Measurements from ENCODE around the gene NEK10. TPM values are rescaled to one million over a fixed set of nuclear protein-coding genes. Genes with fewer than 3 reads are reported as not detected.

Gene NEK10
- total RNA-seq, 4 donors from 2014 or later, result 1.6 to 2.6 (median 2.0) TPM

DNA sequence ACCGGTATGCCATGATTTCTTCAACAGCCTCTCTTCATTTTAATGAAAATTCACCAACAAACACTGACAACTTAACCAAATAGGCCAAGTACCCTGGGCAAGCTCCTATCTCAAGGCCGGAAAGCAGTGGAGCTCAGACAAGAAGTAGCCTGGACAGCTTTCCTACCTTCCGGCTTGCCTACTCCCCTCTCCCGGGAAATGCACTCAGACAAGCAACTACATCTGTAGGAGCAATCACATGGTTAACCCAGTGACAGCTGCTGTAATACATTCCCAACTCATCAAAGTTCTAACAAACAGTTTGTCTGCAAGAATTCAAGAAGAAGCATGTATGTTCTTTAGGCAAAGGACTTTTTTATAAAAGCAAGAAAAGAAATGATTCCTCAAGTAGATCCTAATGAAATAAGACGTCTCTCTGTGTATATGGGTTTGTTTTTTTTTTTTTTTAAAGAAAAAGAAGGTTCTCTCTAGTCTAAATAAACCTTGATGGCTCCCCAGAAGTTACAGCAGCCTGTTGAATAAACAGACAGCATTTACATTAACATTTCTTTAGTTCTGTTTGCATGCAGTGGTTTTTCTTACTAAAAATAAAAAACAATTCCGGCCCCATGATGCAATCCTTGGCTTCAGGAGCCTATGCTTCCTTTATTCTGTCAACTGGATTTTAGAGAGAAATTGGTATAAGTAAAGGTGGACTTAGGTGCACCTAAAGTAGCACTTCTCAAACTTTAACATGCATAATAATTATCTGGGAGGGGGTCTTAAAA, 278.7 kb downstream of the NEK10 start:
- TF ChIP-seq POLR2A (IDR thresholded peaks at IDR 0.05) (no peak), CTCF (IDR thresholded peaks at IDR 0.05) (peak in 1 of 6 experiments; percentile 12)
- no peaks in the 10 kb centered on the region for H3K4me1 ChIP-seq
- intact Hi-C loops (cut with DNase I), result no loop called here

DNA sequence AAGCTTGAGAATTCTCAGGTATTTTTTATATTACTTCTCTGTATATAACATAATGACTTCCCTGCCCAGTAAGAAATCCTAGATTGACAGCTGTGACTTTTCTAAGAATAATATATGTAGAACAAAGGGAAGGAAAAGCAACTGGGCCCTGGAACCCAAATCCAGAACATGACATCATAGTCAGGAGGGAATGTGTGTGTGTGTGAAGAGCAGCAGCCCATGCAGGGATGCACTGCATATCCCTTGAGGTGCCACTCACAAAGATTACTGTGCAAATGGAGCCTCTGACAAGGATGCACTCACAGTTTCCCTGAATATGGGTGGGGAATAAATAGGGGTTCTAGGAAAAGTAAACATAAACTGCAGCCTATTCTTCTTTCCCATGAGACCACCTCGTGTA, 279.5 kb downstream of the NEK10 start:
- WGBS, 2 donors, result 66 to 70% methylated on average over 1 of the region's 1 CpG

More for the DNA sequence above, 278.7 kb downstream of the NEK10 start:
- no peak overlapping the region for H3K27ac ChIP-seq
- no peaks in the 10 kb centered on the region for H3K9me3 ChIP-seq
- H3K4me3 ChIP-seq (replicated peaks in 1 of 3), result no peak overlapping the region
- no peak for DNase-seq
- WGBS, 2 donors, result 60 to 67% methylated on average over 6 of the region's 6 CpGs
- no peaks in the 10 kb centered on the region for H3K36me3 ChIP-seq
- no peaks in the 10 kb centered on the region for H3K27me3 ChIP-seq

GRCh38 chr3:27089068-27089467, 280.1 kb downstream of the NEK10 start:
- Histone ChIP-seq H3K9me3 (no peaks in the 10 kb centered on the region), H3K36me3 (no peaks in the 10 kb centered on the region), H3K27me3 (no peaks in the 10 kb centered on the region), H3K27ac (no peak overlapping the region), H3K4me3 (replicated peaks in 1 of 3) (no peak overlapping the region), H3K4me1 (no peaks in the 10 kb centered on the region)
- 55 to 57% methylated on average over 2 of the region's 2 CpGs for WGBS, 2 donors
- TF ChIP-seq POLR2A (IDR thresholded peaks at IDR 0.05) (no peak), CTCF (IDR thresholded peaks at IDR 0.05) (no peak)
- no peak for DNase-seq
- intact Hi-C loops (cut with DNase I), result no loop called here

More for the DNA sequence above, 279.5 kb downstream of the NEK10 start:
- no peak for DNase-seq
- Histone ChIP-seq H3K9me3 (no peaks in the 10 kb centered on the region), H3K27me3 (no peaks in the 10 kb centered on the region), H3K4me3 (replicated peaks in 1 of 3) (no peak overlapping the region), H3K36me3 (no peaks in the 10 kb centered on the region), H3K4me1 (no peaks in the 10 kb centered on the region), H3K27ac (no peak overlapping the region)
- intact Hi-C loops (cut with DNase I), result no loop called here
- no peak for TF ChIP-seq POLR2A (IDR thresholded peaks at IDR 0.05)
- TF ChIP-seq CTCF (IDR thresholded peaks at IDR 0.05), result no peak

DNA sequence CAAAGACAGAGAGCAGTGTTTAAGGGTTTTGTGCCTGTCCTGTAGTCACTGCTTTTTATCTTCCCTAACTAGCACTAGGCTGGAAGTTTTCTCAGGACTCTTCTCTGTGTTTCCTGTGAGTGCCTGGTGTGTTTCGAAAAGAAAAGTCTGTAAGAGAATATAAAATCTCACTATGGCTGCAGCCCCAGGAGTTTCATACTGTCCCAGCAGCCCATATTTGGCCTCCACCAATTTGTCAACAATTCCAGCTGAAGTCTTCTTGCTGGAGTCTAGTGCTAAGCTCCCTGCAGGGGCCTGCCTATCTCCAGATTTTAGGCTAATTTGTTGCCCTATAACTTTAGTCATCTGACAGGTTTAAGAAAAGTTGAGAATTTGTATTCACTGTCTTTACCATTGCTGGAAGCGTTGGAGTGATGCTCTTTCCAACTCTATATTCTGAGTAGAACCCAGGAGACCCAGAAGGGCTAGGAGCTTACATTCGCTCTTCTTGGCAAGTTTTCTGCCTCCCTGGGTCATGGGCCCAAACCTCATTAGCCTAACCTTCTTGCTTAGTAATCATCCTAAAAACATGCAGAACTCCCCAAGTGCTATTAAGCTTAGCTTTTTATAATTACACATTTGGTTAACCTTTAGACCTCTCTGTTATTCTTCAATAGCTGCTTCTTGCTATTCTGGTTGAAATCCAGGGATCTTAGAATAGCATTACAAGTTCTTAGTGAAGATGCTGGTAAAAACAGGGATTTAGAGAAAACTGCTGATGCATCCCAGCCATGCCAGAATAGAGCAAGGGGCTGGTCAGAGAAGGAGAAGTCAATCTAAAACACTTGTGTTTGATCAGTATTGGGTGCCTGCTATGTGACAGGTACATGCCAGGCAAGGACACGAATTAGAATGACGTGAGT, 283.1 kb downstream of the NEK10 start:
- Histone ChIP-seq H3K27me3 (no peaks in the 10 kb centered on the region), H3K4me1 (no peaks in the 10 kb centered on the region), H3K36me3 (no peaks in the 10 kb centered on the region), H3K9me3 (no peaks in the 10 kb centered on the region), H3K4me3 (replicated peaks in 1 of 3) (no peak overlapping the region), H3K27ac (no peak overlapping the region)
- TF ChIP-seq POLR2A (IDR thresholded peaks at IDR 0.05) (no peak), CTCF (IDR thresholded peaks at IDR 0.05) (no peak)
- no peak for DNase-seq
- intact Hi-C loops (cut with DNase I), result no loop called here
- WGBS, 2 donors, result 78 to 81% methylated on average over 5 of the region's 5 CpGs

All from thyroid gland (tissue), 4 donors.